Endodermal cell (in vitro differentiated cells): ENCODE data around the gene TFDP3. TPM values are rescaled to one million over a fixed set of nuclear protein-coding genes. Genes with fewer than 3 reads are reported as not detected.
A peak's percentile ranks its signal among the peaks of the same experiment; 100 is the strongest.

Source experiments
- DNase-seq: peaks from one replicate; pipeline ENCODE4 v3.0.0-alpha.2; 2017
- H3K27ac ChIP-seq: 2 replicates; pipeline ENCODE4 v1.5.1; 2013; ENCODE audit warnings: mild to moderate bottlenecking, low read depth, low read length, moderate library complexity
- H3K27me3 ChIP-seq: 2 replicates; pipeline ENCODE4 v1.6.1; 2013; ENCODE audit warnings: mild to moderate bottlenecking, low read length, moderate library complexity; ENCODE audit not compliant: insufficient read depth, control insufficient read depth, poor library complexity, severe bottlenecking
- H3K36me3 ChIP-seq: 2 replicates; pipeline ENCODE4 v1.7.0; 2013; ENCODE audit warnings: mild to moderate bottlenecking, low read length, moderate library complexity; ENCODE audit not compliant: control insufficient read depth, insufficient read depth
- H3K4me1 ChIP-seq: one replicate; pipeline ENCODE4 v1.7.0; 2013; ENCODE audit warnings: low read length; ENCODE audit not compliant: control insufficient read depth, insufficient read depth
- H3K4me3 ChIP-seq: 2 replicates; pipeline ENCODE4 v1.5.1; 2013; ENCODE audit warnings: mild to moderate bottlenecking, low read length, moderate library complexity
- H3K9ac ChIP-seq: 2 replicates; pipeline ENCODE4 v1.6.1; 2013; ENCODE audit warnings: mild to moderate bottlenecking, low read length, moderate library complexity; ENCODE audit not compliant: poor library complexity, severe bottlenecking; ENCODE audit errors: extremely low read depth
- H3K9me3 ChIP-seq: 2 replicates; pipeline ENCODE4 v1.6.1; 2013; ENCODE audit warnings: mild to moderate bottlenecking, low read length, moderate library complexity; ENCODE audit not compliant: control insufficient read depth
- H3K27ac Mint-ChIP-seq: 2 replicates; pipeline ENCODE4 v1.8.0; 2020; ENCODE audit warnings: mixed read lengths
- H3K27me3 Mint-ChIP-seq: 2 replicates; pipeline ENCODE4 v1.8.0; 2021; ENCODE audit warnings: mild to moderate bottlenecking, mixed read lengths; ENCODE audit not compliant: insufficient read depth
- H3K36me3 Mint-ChIP-seq: 2 replicates; pipeline ENCODE4 v1.8.0; 2020; ENCODE audit warnings: low read depth, mixed read lengths
- H3K4me1 Mint-ChIP-seq: 2 replicates; pipeline ENCODE4 v1.8.0; 2020; ENCODE audit warnings: mixed read lengths
- H3K4me3 Mint-ChIP-seq: 2 replicates; pipeline ENCODE4 v1.8.0; 2020; ENCODE audit warnings: mild to moderate bottlenecking, moderate library complexity, mixed read lengths
- H3K9me3 Mint-ChIP-seq: 2 replicates; pipeline ENCODE4 v1.8.0; 2020; ENCODE audit warnings: mild to moderate bottlenecking, mixed read lengths
- CTCF ChIP-seq: fragments of 200-600 bp; sonication (generic); conservative IDR thresholded peaks from 2 replicates; pipeline ENCODE4 v1.5.0; 2021; ENCODE audit warnings: antibody characterized with exemption, mild to moderate bottlenecking
- WGBS, 2 experiments: methylation state at CpG; one replicate each; pipeline versions ENCODE4 v1.1.5 to v1.1.7; 2013; ENCODE audit warnings: missing lambda C conversion rate in 2 of 2, mixed read lengths in 1 of 2; ENCODE audit not compliant: insufficient coverage in 1 of 2, insufficient read length in 1 of 2; 5-methylcytosine and 5-hydroxymethylcytosine counted together
- total RNA-seq, 2 donors: library from RNA; stranded (reverse); fragmentation: NEBNext Ultra II Directional in 1 of 2; extraction: Animal tissue kit (Norgen Biotek cat#: 25700) in 1 of 2; gene quantifications; 2 replicates in 1 of 2; 3 replicates in 1 of 2; pipeline ENCODE4 v1.2.1, GENCODE V29; 2021

TFDP3 gene
- total RNA-seq, 2 donors from 2014 or later = not detected

- no peak for TF ChIP-seq CTCF
- Mint-ChIP-seq H3K36me3 (peaks cover 2% of the 10 kb centered on the region), H3K9me3 (no peaks in the 10 kb centered on the region), H3K4me1 (peaks cover 17% of the 10 kb centered on the region), H3K27me3 (no peaks in the 10 kb centered on the region), H3K4me3 (no peak overlapping the region), H3K27ac (no peak overlapping the region)
- H3K27me3 ChIP-seq = no peaks in the 10 kb centered on the region
- no peaks in the 10 kb centered on the region for H3K4me1 ChIP-seq
- H3K27ac ChIP-seq = no peak overlapping the region
- H3K36me3 ChIP-seq = no peaks in the 10 kb centered on the region
- no peak for DNase-seq
- no peak overlapping the region for H3K4me3 ChIP-seq
- H3K9me3 ChIP-seq = no peaks in the 10 kb centered on the region
- no peak overlapping the region for H3K9ac ChIP-seq
These were observed 40.3 kb upstream of the TFDP3 start for GRCh38 chrX:133258481-133258880.

- H3K4me1 Mint-ChIP-seq = peaks cover 36% of the 10 kb centered on the region
- no peak overlapping the region for H3K27ac Mint-ChIP-seq
These were observed 36.5 kb upstream of the TFDP3 start for GRCh38 chrX:133254666-133255065.

GRCh38 chrX:133251204-133251603, 33.0 kb upstream of the TFDP3 start:
- Mint-ChIP-seq H3K4me1 (peaks cover 42% of the 10 kb centered on the region), H3K9me3 (peaks cover 21% of the 10 kb centered on the region), H3K27ac (peak overlapping the region; percentile 26), H3K36me3 (peaks cover 7% of the 10 kb centered on the region), H3K27me3 (no peaks in the 10 kb centered on the region), H3K4me3 (no peak overlapping the region)
- 68 to 80% methylated on average over 1 to 5 of the region's 5 CpGs for WGBS, 2 experiments
- Histone ChIP-seq H3K27ac (no peak overlapping the region), H3K27me3 (no peaks in the 10 kb centered on the region), H3K36me3 (no peaks in the 10 kb centered on the region), H3K9ac (no peak overlapping the region), H3K4me3 (no peak overlapping the region), H3K9me3 (peaks cover 21% of the 10 kb centered on the region), H3K4me1 (no peaks in the 10 kb centered on the region)
- no peak for DNase-seq
- TF ChIP-seq CTCF = no peak

More at GRCh38 chrX:133254666-133255065, 36.5 kb upstream of the TFDP3 start:
- Histone ChIP-seq H3K4me3 (no peak overlapping the region), H3K27me3 (no peaks in the 10 kb centered on the region), H3K9ac (no peak overlapping the region), H3K4me1 (no peaks in the 10 kb centered on the region), H3K36me3 (no peaks in the 10 kb centered on the region), H3K27ac (no peak overlapping the region), H3K9me3 (no peaks in the 10 kb centered on the region)
- no peak overlapping the region for H3K4me3 Mint-ChIP-seq
- DNase-seq = no peak
- H3K27me3 Mint-ChIP-seq = no peaks in the 10 kb centered on the region
- TF ChIP-seq CTCF = no peak
- WGBS, 2 experiments = 88 to 100% methylated on average over 1 of the region's 3 CpGs
- H3K36me3 Mint-ChIP-seq = peaks cover 2% of the 10 kb centered on the region
- no peaks in the 10 kb centered on the region for H3K9me3 Mint-ChIP-seq
